Measurements from ENCODE around the gene HPCA.

The HPCA gene

DNA sequence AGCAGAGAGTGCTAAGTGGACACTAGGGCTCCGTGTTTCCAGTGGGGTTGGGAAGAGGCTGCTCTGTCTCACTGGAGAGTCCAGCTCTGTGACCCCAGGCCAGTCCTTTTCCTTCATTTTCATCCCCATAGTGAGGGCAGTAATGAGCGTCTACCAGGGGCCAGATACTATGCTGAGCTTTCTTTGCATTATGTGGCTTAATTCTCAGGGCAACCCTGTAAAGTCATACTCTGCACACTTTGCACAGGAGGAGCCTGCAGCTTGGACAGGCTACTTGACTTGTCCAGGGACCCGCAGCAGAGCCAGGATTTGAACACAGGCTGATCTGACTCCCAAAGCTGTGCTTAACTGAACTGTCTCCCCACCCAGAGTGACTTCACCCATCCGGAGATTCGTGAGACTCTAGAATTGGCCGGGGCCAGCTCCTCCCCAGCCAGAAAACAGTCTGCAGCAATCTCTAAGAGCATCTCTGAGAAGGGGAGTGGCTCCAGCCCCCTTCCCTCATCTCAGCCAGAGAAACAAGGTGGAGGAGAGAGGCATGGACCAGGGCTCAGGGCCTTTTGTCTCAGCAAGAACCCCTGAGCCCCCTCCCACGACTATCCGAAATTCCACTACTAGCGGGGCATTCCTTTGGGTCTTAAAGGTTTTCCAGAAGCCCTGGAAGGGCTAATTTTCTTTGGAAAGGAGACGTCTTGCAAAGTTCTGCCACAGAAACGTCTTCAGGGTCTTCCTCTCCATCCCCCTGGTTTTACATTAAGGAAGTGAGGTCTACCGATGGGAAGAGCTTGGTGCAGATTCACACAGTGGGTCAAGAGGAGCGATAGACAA is 14.7 kb upstream of the HPCA start:
- no peak for DNase-seq

GRCh38 chr1:32872192-32872460 is 14.2 kb upstream of the HPCA start:
- no peak for DNase-seq

- DNase-seq = no peak
Observed at GRCh38 chr1:32873484-32873883, 12.8 kb upstream of the HPCA start.

- DNase-seq = no peak
Observed at GRCh38 chr1:32874860-32875752, 11.2 kb upstream of the HPCA start.

DNA sequence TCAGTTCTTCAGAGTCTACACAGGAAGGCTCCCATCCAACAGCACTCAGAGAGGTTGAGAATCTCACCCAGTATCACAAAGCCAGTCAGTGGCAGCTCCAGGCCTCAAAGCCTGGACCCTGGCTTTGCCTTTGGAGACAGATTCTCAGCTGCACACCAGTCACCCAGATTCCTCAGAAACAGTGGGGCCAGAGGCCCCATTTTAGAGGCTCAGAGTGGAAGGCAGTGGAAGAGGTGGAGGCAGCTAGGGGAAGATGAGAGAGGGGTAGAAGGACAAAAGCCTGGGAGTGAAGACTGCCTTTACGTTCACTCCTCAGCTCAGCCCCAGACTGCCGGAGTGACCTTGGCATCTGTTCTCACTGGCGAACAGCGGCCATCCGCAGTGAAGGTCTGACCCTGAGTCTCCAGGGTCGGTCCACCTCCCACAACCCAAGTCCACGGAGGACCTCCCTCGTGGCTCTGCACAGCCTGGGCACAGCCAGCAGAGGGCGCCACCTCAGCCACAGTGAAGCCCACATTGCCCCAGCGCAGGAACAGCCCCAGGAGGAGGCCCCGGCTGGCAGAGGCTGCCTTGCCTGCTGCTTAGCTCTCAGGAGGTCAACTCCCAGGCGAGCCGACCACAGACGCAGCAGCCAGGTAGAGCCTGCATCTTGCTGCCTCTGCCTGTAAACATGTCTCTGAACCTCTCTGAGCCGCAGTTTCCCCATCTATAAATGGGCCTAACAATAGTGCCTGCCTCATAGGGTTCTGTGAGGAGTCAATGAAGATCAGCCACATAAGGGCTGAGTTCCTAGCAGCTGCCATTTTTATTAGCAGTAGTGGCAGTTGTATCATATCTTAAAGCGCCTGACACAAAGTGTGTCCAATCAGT is 9.7 kb upstream of the HPCA start:
- peak; percentile 38 for DNase-seq

DNA sequence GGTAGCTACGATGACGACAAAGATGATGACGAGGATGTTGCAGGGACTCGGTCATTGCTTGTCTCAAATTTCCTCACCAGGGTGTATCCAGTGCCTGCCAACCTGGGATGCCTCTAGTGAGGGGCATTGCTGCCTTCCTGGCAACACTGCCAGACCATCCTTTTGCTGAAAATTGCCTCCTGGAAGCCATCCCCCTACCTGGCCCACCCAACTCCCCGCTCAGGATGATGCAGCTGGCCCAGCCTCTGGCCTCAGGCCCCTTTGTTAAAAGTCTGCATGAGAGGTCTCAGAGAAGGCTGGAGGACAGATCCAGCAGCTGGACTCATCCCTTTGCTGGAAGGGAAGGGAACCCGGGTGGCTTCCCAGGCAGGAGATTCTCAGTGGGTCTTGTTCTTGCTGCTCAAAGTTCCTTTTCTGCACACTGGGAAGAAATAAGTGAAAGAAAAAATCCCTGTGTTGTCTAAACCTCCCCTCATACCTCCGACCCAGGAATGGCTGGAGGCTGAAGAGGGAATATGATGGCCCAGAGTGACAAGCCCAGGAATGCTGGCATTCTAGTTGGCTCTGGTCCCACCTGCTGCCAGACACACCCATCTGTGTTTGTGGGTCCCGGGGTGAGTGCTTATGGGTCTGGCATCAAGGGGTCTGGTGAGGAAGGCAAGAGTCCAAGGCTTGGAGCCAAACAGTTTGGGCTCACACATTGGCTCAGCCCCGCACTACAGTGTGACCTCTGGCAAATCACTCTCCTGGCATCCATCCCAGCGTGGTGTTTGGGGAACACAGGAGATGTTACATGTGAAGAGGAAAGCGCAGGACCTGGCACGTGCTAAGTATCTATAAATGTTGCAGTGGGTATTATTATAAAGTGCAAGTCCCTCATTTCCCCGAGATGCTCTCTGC is 8.8 kb upstream of the HPCA start:
- no peak for DNase-seq

DNA sequence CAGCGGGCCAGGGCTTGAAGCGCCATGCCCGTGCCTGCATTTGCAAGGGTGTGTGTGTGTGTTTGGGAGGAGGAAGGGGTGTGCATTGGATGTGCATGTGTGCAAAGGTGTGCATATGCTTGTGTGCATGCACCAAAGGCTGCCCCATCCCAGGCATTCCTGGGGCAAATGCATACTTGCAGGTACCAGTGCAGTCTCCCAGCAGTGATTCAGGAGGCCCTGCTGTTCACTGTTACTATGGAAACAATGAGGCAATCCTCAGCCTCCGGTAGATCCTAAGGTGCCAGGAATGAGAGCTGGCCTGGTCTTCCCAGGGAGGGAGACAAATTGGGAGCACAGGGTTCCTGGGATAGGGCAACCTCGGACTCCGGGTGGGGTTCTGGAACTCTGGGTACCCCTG is 8.1 kb upstream of the HPCA start:
- DNase-seq = no peak

- DNase-seq = no peak
Observed at GRCh38 chr1:32878637-32879041, 7.7 kb upstream of the HPCA start.

- DNase-seq = no peak
Observed at GRCh38 chr1:32881291-32881690, 5.0 kb upstream of the HPCA start.

DNA sequence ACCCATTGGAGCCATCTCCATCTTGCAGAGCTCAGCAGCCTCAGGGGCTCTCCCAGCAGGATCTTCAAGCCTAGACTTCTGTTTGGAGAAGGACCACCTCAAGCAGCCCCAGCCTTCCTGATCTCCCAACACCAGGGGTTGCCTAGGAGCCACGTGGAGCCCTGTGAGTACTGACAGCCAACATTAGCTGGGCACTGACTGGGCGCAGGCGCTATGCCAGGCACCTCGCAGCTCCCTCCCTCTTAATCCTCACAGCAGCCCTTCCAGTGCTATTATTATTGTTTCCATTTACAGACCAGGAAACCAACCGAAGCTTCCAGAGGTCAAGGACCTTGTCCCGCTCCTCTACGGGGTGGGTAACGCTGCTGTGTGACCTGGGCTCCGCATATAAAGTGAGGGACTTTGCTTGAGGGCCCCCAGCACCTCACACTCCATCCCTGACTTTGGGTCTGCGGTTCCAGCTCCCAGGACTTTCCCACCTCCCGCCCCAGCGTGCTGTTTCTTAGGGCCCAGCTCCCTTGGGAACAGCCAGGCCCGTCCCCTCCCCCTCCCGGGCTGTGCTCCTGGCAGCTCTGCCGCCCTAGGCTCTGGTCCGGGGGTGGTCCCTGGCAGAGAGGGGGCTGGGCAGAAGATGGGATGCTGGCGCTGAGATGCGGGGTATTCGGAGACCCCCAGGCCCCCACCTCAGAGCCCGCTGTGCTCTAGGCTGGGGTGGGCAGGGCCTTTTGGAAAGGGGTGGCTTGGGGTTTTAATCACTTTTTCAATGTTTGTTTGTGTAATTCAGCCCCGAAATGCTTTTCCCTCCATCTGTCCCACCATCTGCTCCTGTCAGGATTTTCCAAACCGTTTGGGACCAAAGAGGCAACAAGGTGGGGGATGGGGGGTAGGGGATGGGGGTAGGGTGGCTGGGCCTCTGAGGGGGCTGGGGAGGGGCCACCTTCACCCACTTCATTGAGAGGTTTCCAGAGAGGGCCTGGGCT is 4.1 kb upstream of the HPCA start:
- no peak for DNase-seq

DNA sequence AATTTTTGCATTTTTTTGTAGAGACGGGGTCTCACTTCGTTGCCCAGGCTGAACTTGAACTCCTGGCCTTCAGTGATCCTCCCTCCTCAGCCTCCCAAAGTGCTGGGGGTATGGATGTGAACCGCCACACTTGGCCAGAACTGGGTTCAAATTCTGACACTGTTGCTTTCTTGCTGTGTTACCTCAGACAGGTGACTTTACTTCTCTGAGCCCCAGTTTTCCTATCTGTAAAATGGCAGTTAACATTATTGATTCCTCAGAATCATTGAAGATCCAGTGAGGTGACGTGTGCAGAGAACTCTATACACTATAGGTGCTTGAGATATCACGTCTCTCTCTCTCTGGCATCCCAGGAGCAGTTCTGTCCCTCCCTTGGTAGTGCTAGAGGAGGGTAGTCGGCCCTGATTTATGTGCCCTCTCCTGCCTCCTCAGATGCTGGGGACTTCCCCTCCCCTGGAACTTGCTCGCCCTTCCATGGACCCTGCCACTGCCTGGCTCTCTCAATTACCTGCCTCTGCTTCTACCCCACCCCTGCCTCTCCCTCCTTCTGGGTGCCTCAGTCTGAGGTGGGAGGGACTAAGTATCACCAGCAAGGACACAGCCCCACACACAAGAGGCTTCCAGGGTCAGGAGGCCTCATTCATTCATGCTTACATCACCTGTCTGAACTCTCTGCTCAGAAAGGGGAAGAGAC is 2.8 kb upstream of the HPCA start:
- no peak for DNase-seq

GRCh38 chr1:32884032-32884372 is 2.3 kb upstream of the HPCA start:
- no peak for DNase-seq

- DNase-seq = no peak
Observed at GRCh38 chr1:32884726-32885125, 1.6 kb upstream of the HPCA start.

DNA sequence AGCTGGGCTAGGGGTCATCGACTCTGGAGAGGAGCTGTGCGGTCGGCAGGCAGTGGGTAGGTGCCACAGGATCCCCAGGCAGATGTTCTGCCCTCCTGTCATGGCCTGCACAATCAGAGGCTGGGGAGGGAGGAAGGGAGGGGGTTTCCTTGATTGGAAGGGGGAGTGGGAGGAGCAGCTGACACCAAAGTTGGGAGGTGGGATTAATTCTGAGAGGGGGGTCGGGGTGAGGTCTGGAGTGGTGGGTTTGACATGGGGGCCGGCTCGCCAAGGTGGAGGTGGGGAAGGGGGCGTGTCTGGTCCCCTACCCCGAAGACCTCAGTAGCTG is 651 bp upstream of the HPCA start:
- no peak for DNase-seq

DNA sequence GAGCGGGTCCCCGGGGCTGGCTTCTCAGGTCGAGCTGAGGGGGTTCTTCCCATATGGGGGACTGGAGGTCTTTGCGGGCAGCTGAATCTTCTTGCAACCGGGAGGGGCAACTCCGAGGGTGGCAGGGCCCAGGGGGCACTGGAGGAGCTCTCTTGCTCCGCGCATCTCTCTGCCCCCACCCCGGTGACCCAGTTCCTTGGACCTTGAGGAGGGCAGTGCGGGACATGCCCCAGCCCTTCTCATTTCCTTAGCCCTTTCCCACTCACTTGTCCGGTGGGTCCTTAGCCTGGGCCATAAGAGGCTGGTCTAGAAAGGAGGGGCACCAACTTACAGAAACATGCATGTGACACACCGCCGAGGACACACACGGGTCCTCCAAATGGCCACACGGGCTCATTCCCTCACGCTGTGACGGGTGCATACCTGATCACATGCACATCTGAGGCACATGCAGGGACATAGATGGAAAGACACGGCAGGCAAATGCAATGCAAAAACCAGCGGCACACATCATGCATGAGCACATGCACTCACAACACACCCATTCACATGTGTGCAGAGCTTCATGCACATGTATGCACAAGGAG is 630 bp downstream of the HPCA start:
- no peak for DNase-seq

DNA sequence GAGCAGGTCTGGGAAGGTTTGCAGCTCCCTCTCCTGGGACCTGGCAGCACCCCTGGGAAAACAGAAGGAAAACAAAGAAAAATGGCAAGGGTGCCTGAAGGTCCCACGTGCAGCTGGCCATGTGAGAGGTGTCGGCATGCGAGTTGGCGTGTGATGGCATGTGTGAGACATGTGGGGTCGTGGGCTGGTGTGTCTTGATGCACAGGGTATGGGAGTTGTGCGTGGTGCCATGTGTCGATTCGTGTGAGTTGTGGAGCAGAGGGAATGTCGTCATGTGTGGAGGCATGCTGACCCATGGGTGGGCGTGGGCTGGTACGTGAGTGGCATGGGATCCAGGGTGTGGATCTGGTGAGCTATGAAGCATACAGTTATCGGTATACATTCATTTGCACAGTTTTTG is 1.3 kb downstream of the HPCA start:
- DNase-seq = no peak

DNA sequence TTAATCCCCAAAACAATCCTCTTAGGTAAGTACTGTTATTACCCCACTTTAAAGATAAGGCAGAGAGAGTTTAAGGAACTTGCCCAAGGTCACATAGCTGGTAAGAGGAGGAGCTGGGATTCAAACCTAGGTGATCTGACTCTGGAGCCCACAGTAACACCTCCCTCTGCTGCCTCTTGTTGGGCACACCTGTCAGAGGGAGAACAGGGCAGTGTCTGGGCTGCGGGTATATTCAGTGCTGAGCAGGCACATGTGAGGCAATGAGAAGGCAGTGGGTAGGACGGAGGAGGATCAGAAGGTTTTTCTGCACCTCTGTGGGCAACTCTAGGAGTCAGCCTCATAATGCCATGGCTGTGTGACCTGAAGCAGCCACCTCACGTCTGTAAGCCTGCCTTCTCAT is 1.8 kb downstream of the HPCA start:
- no peak for DNase-seq

- DNase-seq = no peak
Observed at GRCh38 chr1:32888677-32889420, 2.6 kb downstream of the HPCA start.

DNA sequence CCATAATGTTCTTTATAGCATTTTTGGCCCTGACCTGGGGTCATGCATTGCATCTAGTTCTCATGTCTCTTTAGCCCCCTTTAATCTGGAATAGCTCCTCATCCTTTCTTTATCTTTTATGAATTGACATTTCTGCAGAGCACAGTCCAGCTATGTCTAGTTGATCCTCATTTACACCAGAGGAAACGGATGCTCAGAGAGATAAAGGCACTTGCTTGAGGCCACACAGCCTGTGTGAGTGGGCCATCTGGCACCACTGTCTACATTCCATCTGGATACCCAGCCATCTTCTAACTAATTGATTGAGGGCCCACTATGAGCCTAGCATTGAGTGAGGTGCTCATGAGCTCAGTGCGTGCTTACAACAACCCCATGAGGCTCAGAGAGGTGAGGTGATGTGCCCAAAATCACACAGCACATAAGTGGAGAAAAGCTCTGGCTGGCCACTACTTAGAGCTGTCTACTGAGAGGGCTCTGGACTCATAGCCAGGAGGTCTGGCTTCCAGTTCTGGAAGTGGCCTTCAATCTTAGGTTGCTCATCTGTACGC is 3.5 kb downstream of the HPCA start:
- DNase-seq = no peak
